Mesendoderm (in vitro differentiated cells): ENCODE data around the gene LAG3.
A peak's percentile ranks its signal among the peaks of the same experiment; 100 is the strongest.

Experiments used
- DNase-seq: peaks from one replicate; pipeline ENCODE4 v3.0.0; 2013
- H2AK5ac ChIP-seq: 2 replicates; pipeline ENCODE4 v1.6.1; 2013; ENCODE audit warnings: low read length, inconsistent platforms
- H2BK120ac ChIP-seq: 2 replicates; pipeline ENCODE4 v1.6.1; 2013; ENCODE audit warnings: low read depth, mild to moderate bottlenecking, low read length, moderate library complexity, mixed read lengths
- H2BK15ac ChIP-seq: replicated peaks from 2 replicates; pipeline ENCODE4 v1.6.1; 2013; ENCODE audit warnings: low read depth, mild to moderate bottlenecking, moderate library complexity
- H2BK5ac ChIP-seq: 2 replicates; pipeline ENCODE4 v1.6.1; 2013; ENCODE audit warnings: low read length, inconsistent platforms
- H3K18ac ChIP-seq: 2 replicates; pipeline ENCODE4 v1.6.1; 2013; ENCODE audit warnings: mild to moderate bottlenecking, low read length, mixed read lengths
- H3K23ac ChIP-seq: one replicate; pipeline ENCODE4 v1.6.1; 2013; ENCODE audit warnings: low read length
- H3K27ac ChIP-seq: 2 replicates; pipeline ENCODE4 v1.5.1; 2013; ENCODE audit warnings: low read depth, mild to moderate bottlenecking, inconsistent platforms, low read length, moderate library complexity
- H3K27me3 ChIP-seq: 2 replicates; pipeline ENCODE4 v1.6.1; 2013; ENCODE audit warnings: low read length, control low read depth, mild to moderate bottlenecking, inconsistent platforms; ENCODE audit not compliant: insufficient read depth, poor library complexity
- H3K36me3 ChIP-seq: 2 replicates; pipeline ENCODE4 v1.6.1; 2013; ENCODE audit warnings: low read length, inconsistent platforms; ENCODE audit not compliant: control insufficient read depth, insufficient read depth
- H3K4ac ChIP-seq: one replicate; pipeline ENCODE4 v1.6.1; 2013; ENCODE audit warnings: low read depth, mild to moderate bottlenecking, low read length, moderate library complexity
- H3K4me1 ChIP-seq: 2 replicates; pipeline ENCODE4 v1.6.1; 2013; ENCODE audit warnings: low read depth, low read length, inconsistent platforms; ENCODE audit not compliant: control insufficient read depth
- H3K4me2 ChIP-seq: 2 replicates; pipeline ENCODE4 v1.6.1; 2013; ENCODE audit warnings: low read length
- H3K4me3 ChIP-seq: 2 replicates; pipeline ENCODE4 v1.5.1; 2013; ENCODE audit warnings: mild to moderate bottlenecking, low read length
- H3K56ac ChIP-seq: one replicate; pipeline ENCODE4 v1.6.1; 2013; ENCODE audit warnings: low read length
- H3K79me1 ChIP-seq: 2 replicates; pipeline ENCODE4 v1.6.1; 2013; ENCODE audit warnings: low read length, inconsistent platforms
- H3K79me2 ChIP-seq: 2 replicates; pipeline ENCODE4 v1.6.1; 2013; ENCODE audit warnings: mild to moderate bottlenecking, low read length; ENCODE audit not compliant: control insufficient read depth, insufficient read depth
- H3K9ac ChIP-seq: 2 replicates; pipeline ENCODE4 v1.6.1; 2013; ENCODE audit warnings: low read length, inconsistent platforms
- H4K5ac ChIP-seq: one replicate; pipeline ENCODE4 v1.6.1; 2013; ENCODE audit warnings: low read length
- H4K8ac ChIP-seq: one replicate; pipeline ENCODE4 v1.6.1; 2013; ENCODE audit warnings: low read depth, mild to moderate bottlenecking, control low read depth, low read length, moderate library complexity
- WGBS: extraction: QIAGEN DNeasy Blood & Tissue Kit; methylation state at CpG from one replicate; pipeline ENCODE4 v1.1.7; 2013; ENCODE audit warnings: low lambda C conversion rate, missing lambda C conversion rate; ENCODE audit not compliant: insufficient coverage; ENCODE audit errors: extremely low coverage; 5-methylcytosine and 5-hydroxymethylcytosine counted together

The LAG3 gene

DNA sequence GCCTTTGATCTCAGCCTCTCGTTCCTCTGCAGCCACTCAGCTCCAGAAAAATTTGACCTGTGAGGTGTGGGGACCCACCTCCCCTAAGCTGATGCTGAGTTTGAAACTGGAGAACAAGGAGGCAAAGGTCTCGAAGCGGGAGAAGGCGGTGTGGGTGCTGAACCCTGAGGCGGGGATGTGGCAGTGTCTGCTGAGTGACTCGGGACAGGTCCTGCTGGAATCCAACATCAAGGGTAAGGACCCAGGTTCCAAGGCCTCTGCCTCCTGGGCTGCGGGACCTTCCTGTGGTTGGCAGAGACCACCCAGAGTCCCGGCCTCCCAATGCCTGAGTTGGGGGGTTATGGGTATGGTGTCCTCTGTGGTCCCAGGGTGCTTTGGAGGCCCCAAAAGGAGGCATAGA is 44.8 kb downstream of the LAG3 start:
- no peaks in the 10 kb centered on the region for H3K79me1 ChIP-seq
- no peak overlapping the region for H4K5ac ChIP-seq
- H3K4me2 ChIP-seq = no peak overlapping the region
- no peak overlapping the region for H2BK120ac ChIP-seq
- no peaks in the 10 kb centered on the region for H3K79me2 ChIP-seq
- no peak overlapping the region for H3K4ac ChIP-seq
- no peak overlapping the region for H3K18ac ChIP-seq
- no peak overlapping the region for H3K23ac ChIP-seq
- H3K27me3 ChIP-seq = no peaks in the 10 kb centered on the region
- no peaks in the 10 kb centered on the region for H3K36me3 ChIP-seq
- WGBS = no CpG with 5 or more reads among the region's 8 CpGs
- H2BK5ac ChIP-seq = no peak overlapping the region
- H3K56ac ChIP-seq = no peak overlapping the region
- no peak for DNase-seq
- H2AK5ac ChIP-seq = no peak overlapping the region
- H3K4me1 ChIP-seq = peaks cover 4% of the 10 kb centered on the region
- H4K8ac ChIP-seq = no peak overlapping the region
- H2BK15ac ChIP-seq = no peak overlapping the region
- no peak overlapping the region for H3K9ac ChIP-seq
- no peak overlapping the region for H3K4me3 ChIP-seq
- no peak overlapping the region for H3K27ac ChIP-seq

DNA sequence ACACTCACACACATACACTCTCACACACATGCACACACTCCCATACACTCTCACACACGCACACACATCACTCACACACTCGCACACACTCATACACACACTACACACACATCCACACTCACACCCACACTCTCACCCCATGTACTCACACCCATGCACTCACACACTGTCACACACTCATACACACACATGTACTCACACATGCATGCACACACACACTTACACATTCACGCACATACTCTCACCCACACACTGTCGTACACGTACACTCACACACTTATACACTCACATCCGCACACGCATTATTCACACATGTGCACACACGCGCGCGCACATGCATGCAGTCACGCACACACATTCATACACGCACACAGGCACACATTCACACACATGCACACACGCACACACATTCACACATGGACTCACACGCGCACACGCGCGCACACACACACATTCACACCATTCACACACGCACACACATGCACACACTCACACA is 45.4 kb downstream of the LAG3 start:
- H4K8ac ChIP-seq = no peak overlapping the region
- peak overlapping the region; percentile 54 for H3K56ac ChIP-seq
- no peak overlapping the region for H3K18ac ChIP-seq
- no peak for DNase-seq
- no peak overlapping the region for H3K27ac ChIP-seq
- no peak overlapping the region for H3K23ac ChIP-seq
- no peak overlapping the region for H2BK15ac ChIP-seq
- H2AK5ac ChIP-seq = peak overlapping the region; percentile 5
- H4K5ac ChIP-seq = no peak overlapping the region
- no peak overlapping the region for H2BK120ac ChIP-seq
- H3K36me3 ChIP-seq = no peaks in the 10 kb centered on the region
- no peaks in the 10 kb centered on the region for H3K79me1 ChIP-seq
- 100% methylated on average over 14 of the region's 20 CpGs for whole genome bisulfite sequencing
- H3K4ac ChIP-seq = no peak overlapping the region
- H3K4me2 ChIP-seq = no peak overlapping the region
- no peak overlapping the region for H3K4me3 ChIP-seq
- H3K27me3 ChIP-seq = no peaks in the 10 kb centered on the region
- no peaks in the 10 kb centered on the region for H3K79me2 ChIP-seq
- H3K9ac ChIP-seq = no peak overlapping the region
- H3K4me1 ChIP-seq = peaks cover 8% of the 10 kb centered on the region
- no peak overlapping the region for H2BK5ac ChIP-seq

GRCh38 chr12:6818222-6818621 is 45.9 kb downstream of the LAG3 start:
- no peak overlapping the region for H2BK15ac ChIP-seq
- no peak overlapping the region for H4K5ac ChIP-seq
- no peak overlapping the region for H3K4me2 ChIP-seq
- H3K4me1 ChIP-seq = peaks cover 8% of the 10 kb centered on the region
- H3K4ac ChIP-seq = no peak overlapping the region
- no peak overlapping the region for H3K18ac ChIP-seq
- H4K8ac ChIP-seq = no peak overlapping the region
- no peaks in the 10 kb centered on the region for H3K27me3 ChIP-seq
- H3K4me3 ChIP-seq = no peak overlapping the region
- H3K23ac ChIP-seq = no peak overlapping the region
- DNase-seq = peak; percentile 43
- no peak overlapping the region for H2BK120ac ChIP-seq
- H3K56ac ChIP-seq = no peak overlapping the region
- H3K27ac ChIP-seq = no peak overlapping the region
- no peaks in the 10 kb centered on the region for H3K79me2 ChIP-seq
- no CpG with 5 or more reads among the region's 10 CpGs for WGBS
- no peaks in the 10 kb centered on the region for H3K36me3 ChIP-seq
- H3K9ac ChIP-seq = no peak overlapping the region
- H3K79me1 ChIP-seq = no peaks in the 10 kb centered on the region
- H2AK5ac ChIP-seq = no peak overlapping the region
- no peak overlapping the region for H2BK5ac ChIP-seq

GRCh38 chr12:6818645-6819044 is 46.3 kb downstream of the LAG3 start:
- no peak overlapping the region for H2BK15ac ChIP-seq
- H3K18ac ChIP-seq = no peak overlapping the region
- no peak overlapping the region for H3K27ac ChIP-seq
- H3K36me3 ChIP-seq = no peaks in the 10 kb centered on the region
- no peak overlapping the region for H3K56ac ChIP-seq
- no peak overlapping the region for H4K8ac ChIP-seq
- DNase-seq = no peak
- H3K27me3 ChIP-seq = no peaks in the 10 kb centered on the region
- H3K79me1 ChIP-seq = no peaks in the 10 kb centered on the region
- no peak overlapping the region for H3K9ac ChIP-seq
- H3K4me2 ChIP-seq = no peak overlapping the region
- no peak overlapping the region for H3K4me3 ChIP-seq
- H4K5ac ChIP-seq = no peak overlapping the region
- H3K4ac ChIP-seq = no peak overlapping the region
- H2BK5ac ChIP-seq = no peak overlapping the region
- no peak overlapping the region for H3K23ac ChIP-seq
- H2BK120ac ChIP-seq = no peak overlapping the region
- no peaks in the 10 kb centered on the region for H3K79me2 ChIP-seq
- no peak overlapping the region for H2AK5ac ChIP-seq
- WGBS = no CpG with 5 or more reads among the region's 5 CpGs
- peaks cover 8% of the 10 kb centered on the region for H3K4me1 ChIP-seq

DNA sequence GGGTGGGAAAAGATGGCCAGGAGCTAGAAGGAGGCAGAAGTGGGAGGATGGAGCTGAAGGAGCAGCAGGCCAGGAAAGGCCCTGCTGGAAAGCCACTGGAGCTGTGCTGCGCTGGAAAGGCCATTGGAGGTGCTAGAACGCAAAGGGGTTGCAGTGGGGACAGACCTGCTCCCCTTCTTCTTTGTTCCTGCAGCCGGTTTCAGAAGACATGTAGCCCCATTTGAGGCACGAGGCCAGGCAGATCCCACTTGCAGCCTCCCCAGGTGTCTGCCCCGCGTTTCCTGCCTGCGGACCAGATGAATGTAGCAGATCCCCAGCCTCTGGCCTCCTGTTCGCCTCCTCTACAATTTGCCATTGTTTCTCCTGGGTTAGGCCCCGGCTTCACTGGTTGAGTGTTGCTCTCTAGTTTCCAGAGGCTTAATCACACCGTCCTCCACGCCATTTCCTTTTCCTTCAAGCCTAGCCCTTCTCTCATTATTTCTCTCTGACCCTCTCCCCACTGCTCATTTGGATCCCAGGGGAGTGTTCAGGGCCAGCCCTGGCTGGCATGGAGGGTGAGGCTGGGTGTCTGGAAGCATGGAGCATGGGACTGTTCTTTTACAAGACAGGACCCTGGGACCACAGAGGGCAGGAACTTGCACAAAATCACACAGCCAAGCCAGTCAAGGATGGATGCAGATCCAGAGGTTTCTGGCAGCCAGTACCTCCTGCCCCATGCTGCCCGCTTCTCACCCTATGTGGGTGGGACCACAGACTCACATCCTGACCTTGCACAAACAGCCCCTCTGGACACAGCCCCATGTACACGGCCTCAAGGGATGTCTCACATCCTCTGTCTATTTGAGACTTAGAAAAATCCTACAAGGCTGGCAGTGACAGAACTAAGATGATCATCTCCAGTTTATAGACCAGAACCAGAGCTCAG is 47.0 kb downstream of the LAG3 start:
- Histone ChIP-seq H3K56ac (peak overlapping the region; percentile 44), H3K36me3 (no peaks in the 10 kb centered on the region)

More for the DNA sequence above, 47.0 kb downstream of the LAG3 start:
- Histone ChIP-seq H3K4ac (no peak overlapping the region), H3K79me1 (no peaks in the 10 kb centered on the region), H3K4me1 (peaks cover 8% of the 10 kb centered on the region), H2BK15ac (no peak overlapping the region), H3K27me3 (no peaks in the 10 kb centered on the region), H3K27ac (no peak overlapping the region), H3K4me2 (no peak overlapping the region), H4K5ac (no peak overlapping the region), H4K8ac (no peak overlapping the region), H2BK5ac (no peak overlapping the region), H2BK120ac (no peak overlapping the region), H3K79me2 (no peaks in the 10 kb centered on the region), H2AK5ac (no peak overlapping the region), H3K9ac (no peak overlapping the region), H3K4me3 (no peak overlapping the region), H3K18ac (no peak overlapping the region), H3K23ac (peak overlapping the region; percentile 33)
- DNase-seq = peak; percentile 30
- no CpG with 5 or more reads among the region's 13 CpGs for WGBS
